Erythroblast (primary cell): ENCODE results near the gene KCTD14.

Experiments
- GATA1 ChIP-seq: IDR thresholded peaks from 2 replicates; pipeline ENCODE4 v1.6.1; 2011; ENCODE audit warnings: low read depth, mild to moderate bottlenecking, control low read depth, low read length, moderate library complexity
- POLR2A ChIP-seq: IDR thresholded peaks from 2 replicates; pipeline ENCODE4 v1.6.1; 2011; ENCODE audit warnings: mild to moderate bottlenecking, low read length

- no peak for TF ChIP-seq POLR2A
- TF ChIP-seq GATA1: no peak
These were observed 34.5 kb upstream of the KCTD14 start for GRCh38 chr11:78057462-78058055.
